Adrenal gland (tissue), 5 donors: ENCODE results near the gene PPM1D.

Experiments used
- POLR2A ChIP-seq, 2 donors: fragments of 450-650 bp; IDR thresholded peaks; one replicate each; pipeline ENCODE4 v1.6.1; 2017; ENCODE audit warnings: antibody characterized with exemption in 2 of 2, mild to moderate bottlenecking in 2 of 2, moderate library complexity in 1 of 2
- TF ChIP-seq, protein P1 (sequence below), 6 experiments: fragments of 450-650 bp in 4 of 6; fragments of 200-600 bp in 2 of 6; sonication (generic) in 1 of 6; IDR thresholded peaks; 1 replicate in 5 of 6; 2 replicates in 1 of 6; pipeline versions ENCODE4 v1.5.1 to v1.8.0; 2016 to 2021; ENCODE audit warnings: antibody characterized with exemption in 6 of 6, mild to moderate bottlenecking in 2 of 6, moderate library complexity in 1 of 6
- donor health status: DM: no; HTN: no; CAD: no.

GRCh38 chr17:60573236-60574051, 26.5 kb upstream of the PPM1D start:
- TF ChIP-seq, protein P1, sequence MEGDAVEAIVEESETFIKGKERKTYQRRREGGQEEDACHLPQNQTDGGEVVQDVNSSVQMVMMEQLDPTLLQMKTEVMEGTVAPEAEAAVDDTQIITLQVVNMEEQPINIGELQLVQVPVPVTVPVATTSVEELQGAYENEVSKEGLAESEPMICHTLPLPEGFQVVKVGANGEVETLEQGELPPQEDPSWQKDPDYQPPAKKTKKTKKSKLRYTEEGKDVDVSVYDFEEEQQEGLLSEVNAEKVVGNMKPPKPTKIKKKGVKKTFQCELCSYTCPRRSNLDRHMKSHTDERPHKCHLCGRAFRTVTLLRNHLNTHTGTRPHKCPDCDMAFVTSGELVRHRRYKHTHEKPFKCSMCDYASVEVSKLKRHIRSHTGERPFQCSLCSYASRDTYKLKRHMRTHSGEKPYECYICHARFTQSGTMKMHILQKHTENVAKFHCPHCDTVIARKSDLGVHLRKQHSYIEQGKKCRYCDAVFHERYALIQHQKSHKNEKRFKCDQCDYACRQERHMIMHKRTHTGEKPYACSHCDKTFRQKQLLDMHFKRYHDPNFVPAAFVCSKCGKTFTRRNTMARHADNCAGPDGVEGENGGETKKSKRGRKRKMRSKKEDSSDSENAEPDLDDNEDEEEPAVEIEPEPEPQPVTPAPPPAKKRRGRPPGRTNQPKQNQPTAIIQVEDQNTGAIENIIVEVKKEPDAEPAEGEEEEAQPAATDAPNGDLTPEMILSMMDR (IDR thresholded peaks at IDR 0.05), result no peak
- TF ChIP-seq POLR2A (IDR thresholded peaks at IDR 0.05), result no peak
